Stomach (tissue), 4 donors: ENCODE data around the gene GHDC.

Source experiments
- CTCF ChIP-seq, 7 experiments: fragments of 450-650 bp in 4 of 7; fragments of 200-600 bp in 3 of 7; sonication (generic) in 3 of 7; IDR thresholded peaks; one replicate each; pipeline ENCODE4 v1.5.1; 2016 to 2019; ENCODE audit warnings: antibody characterized with exemption in 7 of 7, control low read depth in 2 of 7, mild to moderate bottlenecking in 1 of 7
- EP300 ChIP-seq: sonication (generic); formaldehyde crosslinking; IDR thresholded peaks from one replicate; pipeline ENCODE4 v1.6.1; 2017; ENCODE audit warnings: antibody characterized with exemption
- POLR2A ChIP-seq, 4 donors: fragments of 450-650 bp; IDR thresholded peaks; one replicate each; pipeline ENCODE4 v1.6.1; 2016; ENCODE audit warnings: antibody characterized with exemption in 4 of 4, control low read depth in 2 of 4, mild to moderate bottlenecking in 1 of 4, moderate library complexity in 1 of 4
- POLR2AphosphoS5 ChIP-seq, 3 donors: sonication (generic); formaldehyde crosslinking; IDR thresholded peaks; one replicate each; pipeline ENCODE4 v1.6.1; 2016; ENCODE audit warnings: antibody characterized with exemption in 3 of 3

- TF ChIP-seq CTCF (IDR thresholded peaks at IDR 0.05) (no peak), POLR2A (IDR thresholded peaks at IDR 0.05) (no peak), EP300 (no peak), POLR2AphosphoS5 (IDR thresholded peaks at IDR 0.05) (no peak)
These were observed 8.4 kb upstream of the GHDC start for GRCh38 chr17:42202696-42203095.
